ENCODE measurements around the gene TCL1B.
"Not testable (repeated sequence)": the region's sequence is repeated elsewhere in the genome, so short reads cannot be mapped to it uniquely, and the experiment has no call there.

TCL1B gene, protein sequence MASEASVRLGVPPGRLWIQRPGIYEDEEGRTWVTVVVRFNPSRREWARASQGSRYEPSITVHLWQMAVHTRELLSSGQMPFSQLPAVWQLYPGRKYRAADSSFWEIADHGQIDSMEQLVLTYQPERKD

GRCh38 chr14:95685978-95686922 is at the start of gene TCL1B:
Gene TCL1B (plus strand): TSS chr14:95686426. CDS start chr14:95686468, 42 bp downstream.
- DNase-seq (ENCODE audit: low read depth in 2 of 2), result no peak

DNA sequence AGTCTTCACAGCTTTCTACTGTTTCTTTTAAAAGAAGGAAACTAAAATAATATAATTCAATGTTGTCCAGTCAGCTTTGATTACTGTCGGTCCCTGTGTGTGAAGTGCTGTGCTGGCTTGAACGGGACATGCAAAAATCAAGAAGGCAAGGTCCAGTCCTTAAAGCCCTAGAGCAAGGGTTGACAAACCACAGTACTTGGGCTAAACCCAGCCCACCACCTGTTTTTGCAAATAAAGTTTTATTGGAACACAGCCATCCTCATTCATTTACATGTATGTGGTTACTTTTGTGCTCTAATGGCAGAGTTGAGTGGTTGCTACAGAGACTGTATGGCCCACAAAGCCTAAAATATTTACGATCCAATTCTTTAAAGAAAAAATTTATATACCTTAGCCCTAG is 41.2 kb upstream of the TCL1B start:
- no peak for DNase-seq (ENCODE audit: low read depth in 2 of 2)

DNA sequence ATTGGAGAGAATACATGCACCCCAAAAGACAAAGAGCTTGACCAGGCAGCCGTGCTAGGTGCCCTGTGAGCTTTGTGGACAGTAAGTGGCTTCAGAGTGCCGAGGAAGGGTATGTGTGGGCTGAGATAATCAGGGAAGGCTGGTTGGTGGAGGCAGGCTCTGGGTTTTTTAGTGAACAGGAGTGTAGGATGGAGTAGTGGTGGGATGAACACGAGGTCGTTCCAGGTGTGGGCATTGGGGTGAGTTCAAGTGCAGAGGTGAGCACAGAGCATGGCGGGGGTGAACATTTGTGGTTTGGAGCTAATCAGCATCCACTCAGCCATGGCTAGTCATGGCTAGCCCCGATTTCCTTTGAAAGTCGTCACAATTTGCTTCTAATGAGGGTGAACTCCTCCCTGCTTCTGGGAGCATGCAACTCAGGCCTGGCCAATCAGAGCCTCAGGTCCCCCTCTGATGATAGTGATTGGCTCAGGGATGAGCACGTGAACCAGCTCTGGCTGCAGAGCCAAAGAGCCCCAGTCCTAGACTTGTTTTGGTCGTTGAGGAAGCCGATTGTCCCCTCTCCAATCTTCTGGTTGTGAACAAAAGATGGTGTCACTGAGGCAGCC is 40.7 kb upstream of the TCL1B start:
- DNase-seq (ENCODE audit: low read depth in 2 of 2), result no peak

DNA sequence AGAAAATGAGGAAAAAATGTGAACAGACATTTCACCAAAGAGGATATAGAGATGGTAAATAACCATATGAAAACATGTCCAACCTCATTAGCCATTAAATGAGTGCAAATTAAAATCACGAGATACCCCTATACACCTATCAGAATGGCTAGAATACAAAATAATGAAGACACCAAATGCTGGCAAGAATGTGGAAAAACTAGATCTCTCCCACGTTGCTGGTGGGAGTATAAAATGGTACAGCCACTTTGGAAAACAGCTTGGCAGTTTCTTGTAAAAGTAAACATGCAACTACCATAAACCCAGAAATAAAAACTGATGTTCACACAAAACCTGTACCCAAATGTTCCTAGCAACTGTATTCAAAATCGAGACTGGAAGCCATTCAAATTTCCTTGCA is 38.3 kb upstream of the TCL1B start:
- DNase-seq (ENCODE audit: low read depth in 2 of 2), result no peak

- no peak for DNase-seq (ENCODE audit: low read depth in 2 of 2)
Measured at GRCh38 chr14:95649230-95649629, 37.0 kb upstream of the TCL1B start.

- no peak for DNase-seq (ENCODE audit: low read depth in 2 of 2)
Measured at GRCh38 chr14:95651028-95651427, 35.2 kb upstream of the TCL1B start.

- DNase-seq (ENCODE audit: low read depth in 2 of 2), result no peak
Measured at GRCh38 chr14:95651821-95652583, 34.2 kb upstream of the TCL1B start.

DNA sequence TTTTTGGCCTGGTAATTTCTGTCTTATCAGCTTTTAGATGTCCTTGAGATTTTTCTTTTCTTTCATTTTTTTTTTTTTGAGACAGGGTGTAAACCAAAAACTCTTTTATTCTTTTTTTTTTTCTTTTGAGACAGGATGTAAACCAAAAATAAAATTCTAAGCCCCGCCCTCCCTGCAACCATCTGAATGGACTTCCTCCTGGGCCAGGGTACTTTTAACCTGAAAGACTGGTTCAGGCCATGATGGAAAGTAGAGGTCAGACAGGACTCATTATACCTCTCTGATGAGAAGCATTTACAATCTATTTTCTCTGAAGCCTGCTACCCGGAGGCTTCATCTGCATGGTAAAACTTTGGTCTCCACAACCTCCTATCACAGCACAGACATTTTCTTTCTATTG is 33.5 kb upstream of the TCL1B start:
- no peak for DNase-seq (ENCODE audit: low read depth in 2 of 2)

DNA sequence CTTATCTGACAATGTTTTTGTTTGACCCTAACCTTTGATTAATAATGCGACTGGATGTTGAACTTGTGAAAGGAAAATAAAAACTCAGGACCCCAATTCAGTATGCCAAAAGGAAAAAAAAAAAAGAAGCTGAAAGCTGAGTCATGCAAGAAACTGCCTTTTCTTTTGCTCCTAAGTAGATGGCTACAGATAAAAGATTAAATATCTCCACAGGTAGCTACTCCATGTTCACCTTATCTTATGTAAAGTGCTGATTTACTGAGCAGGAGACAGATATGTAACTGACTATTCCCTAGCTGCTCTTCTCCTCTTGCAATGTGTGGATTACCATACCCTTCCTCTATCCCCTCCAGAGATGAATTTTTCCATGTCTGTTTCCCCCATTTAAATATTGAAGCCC is 30.8 kb upstream of the TCL1B start:
- DNase-seq (ENCODE audit: low read depth in 2 of 2), result no peak

GRCh38 chr14:95656634-95657033 is 29.6 kb upstream of the TCL1B start:
- DNase-seq (ENCODE audit: low read depth in 2 of 2), result no peak

GRCh38 chr14:95657454-95657853 is 28.8 kb upstream of the TCL1B start:
- no peak for DNase-seq (ENCODE audit: low read depth in 2 of 2)

DNA sequence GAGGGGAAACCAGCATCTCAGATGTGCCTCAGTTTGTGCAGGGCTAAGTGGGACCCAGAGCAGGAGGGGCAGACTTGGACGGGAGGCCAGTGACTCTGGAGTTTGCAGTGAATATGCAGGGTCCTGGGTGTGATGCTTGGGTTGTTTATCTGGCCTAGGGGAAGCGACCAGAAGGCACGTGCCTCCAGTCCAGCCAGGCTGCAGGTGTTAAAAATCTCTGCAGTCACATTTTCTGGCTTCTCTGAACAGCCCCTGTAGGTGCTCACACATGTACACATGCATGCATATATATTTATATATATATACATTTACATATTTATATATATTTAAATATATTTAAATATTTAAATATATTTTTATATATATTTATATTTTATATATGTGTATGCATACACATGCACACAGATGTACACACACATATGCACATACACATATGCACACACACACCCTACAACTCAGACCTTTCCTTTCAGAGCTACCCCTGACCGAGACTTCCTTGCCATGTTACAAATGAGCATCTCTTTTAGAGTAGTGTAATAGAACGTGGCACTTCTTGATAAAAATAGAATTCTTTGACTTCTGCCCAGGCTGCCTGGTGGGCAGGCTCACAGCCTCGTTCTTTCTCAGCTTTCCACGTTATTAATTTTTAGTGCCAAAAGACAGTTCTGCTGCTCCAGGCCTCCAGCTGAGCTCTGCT is 26.8 kb upstream of the TCL1B start:
- DNase-seq (ENCODE audit: low read depth in 2 of 2), result no peak

DNA sequence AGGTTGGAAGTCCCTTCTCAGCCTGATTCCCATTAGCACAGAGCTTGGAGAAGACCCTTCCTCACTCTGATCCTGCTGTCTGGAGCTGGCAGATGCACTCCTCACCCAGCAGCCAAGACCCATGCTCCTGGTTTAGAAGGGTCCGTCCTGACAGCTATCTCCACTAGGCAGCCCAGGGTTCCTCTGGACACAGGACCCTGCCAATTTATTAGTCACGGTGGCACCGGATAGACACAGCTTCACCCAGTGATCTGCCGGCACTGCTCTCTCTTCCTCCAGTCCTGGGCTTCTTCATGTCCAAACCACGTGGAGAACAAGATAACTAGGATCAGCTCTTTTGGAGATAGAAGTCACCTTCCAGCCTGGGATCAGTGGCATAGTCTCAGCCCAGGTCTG is 26.2 kb upstream of the TCL1B start:
- DNase-seq (ENCODE audit: low read depth in 2 of 2), result no peak

GRCh38 chr14:95660651-95661515 is 25.3 kb upstream of the TCL1B start:
- no peak for DNase-seq (ENCODE audit: low read depth in 2 of 2)

- DNase-seq (ENCODE audit: low read depth in 2 of 2), result no peak
Measured at GRCh38 chr14:95662376-95663186, 23.6 kb upstream of the TCL1B start.

DNA sequence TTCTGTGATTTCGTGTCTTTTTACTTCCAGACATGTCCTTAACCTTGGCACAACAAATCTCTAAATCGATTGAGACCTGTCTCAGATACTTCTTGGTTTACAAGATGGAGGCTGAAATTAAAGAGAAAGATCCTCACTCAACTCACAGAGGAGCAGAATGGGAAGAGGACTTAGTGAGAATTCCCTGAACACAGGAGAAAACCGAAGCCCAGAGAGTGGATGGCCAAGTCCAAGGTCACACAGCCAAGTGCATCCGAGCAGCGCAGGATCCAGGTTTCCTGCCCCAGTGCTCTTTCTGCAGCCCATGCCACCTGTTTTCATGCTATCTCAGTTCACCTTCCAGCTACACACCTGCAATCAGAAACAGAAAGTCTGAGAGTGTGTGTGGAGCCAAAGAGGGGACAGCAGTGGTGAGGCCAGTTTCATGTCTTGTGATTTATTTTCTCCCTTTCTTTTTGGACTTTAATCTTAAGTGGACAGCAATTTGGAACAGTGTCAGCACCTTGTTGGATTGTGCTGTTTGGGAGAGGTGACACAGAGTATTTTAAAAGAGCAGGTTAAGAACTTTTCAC is 22.9 kb upstream of the TCL1B start:
- no peak for DNase-seq (ENCODE audit: low read depth in 2 of 2)

GRCh38 chr14:95664066-95664465 is 22.2 kb upstream of the TCL1B start:
- DNase-seq (ENCODE audit: low read depth in 2 of 2), result no peak

DNA sequence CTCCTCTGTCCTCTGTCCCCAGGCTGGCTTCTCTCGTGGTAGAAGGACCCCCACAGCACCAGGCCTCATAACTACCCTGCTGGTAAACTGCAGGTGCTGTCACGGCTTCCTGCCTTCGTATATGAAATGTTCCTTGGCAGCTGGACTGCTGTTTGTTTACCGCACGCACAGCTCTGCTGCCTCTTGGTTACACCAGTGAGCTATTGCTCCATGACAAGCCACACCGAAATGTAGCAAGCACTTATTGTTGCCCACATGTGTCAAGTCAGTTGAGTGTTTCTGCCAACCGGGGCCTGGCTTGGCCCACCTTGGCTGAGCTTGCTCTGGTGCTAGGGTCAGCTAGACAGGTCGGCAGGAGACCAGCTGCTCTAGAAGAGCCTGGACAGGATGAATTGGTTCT is 21.7 kb upstream of the TCL1B start:
- no peak for DNase-seq (ENCODE audit: low read depth in 2 of 2)

GRCh38 chr14:95665530-95665929 is 20.7 kb upstream of the TCL1B start:
- DNase-seq (ENCODE audit: low read depth in 2 of 2), result not testable (repeated sequence)
